ENCODE measurements around the gene SMS.
A peak's percentile ranks its signal among the peaks of the same experiment; 100 is the strongest.

Gene SMS

GRCh38 chrX:21940356-21940829 is at the start of gene SMS:
Gene SMS (plus strand): TSS chrX:21940709. CDS start chrX:21940825, 116 bp downstream.
- Mint-ChIP-seq H3K9me3 (no peaks in the 10 kb centered on the region), H3K4me3 (peak within 1 kb of the TSS; percentile 89), H3K27me3 (no peaks in the 10 kb centered on the region), H3K4me1 (peaks cover 28% of the 10 kb centered on the region), H3K27ac (peak within 1 kb of the TSS; percentile 93), H3K36me3 (ENCODE audit: low read depth) (peaks cover 24% of the 10 kb centered on the region)
- peak; percentile 77 for ATAC-seq
- DNase-seq = peak; percentile 74

- ATAC-seq = no peak
- H3K27ac Mint-ChIP-seq = no peak overlapping the region
- H3K27me3 Mint-ChIP-seq = no peaks in the 10 kb centered on the region
These were observed 35.2 kb upstream of the SMS start for GRCh38 chrX:21905313-21905712.

GRCh38 chrX:21905953-21906352 is 34.6 kb upstream of the SMS start:
- Mint-ChIP-seq H3K27ac (no peak overlapping the region), H3K4me1 (no peaks in the 10 kb centered on the region), H3K36me3 (ENCODE audit: low read depth) (peaks cover 4% of the 10 kb centered on the region), H3K27me3 (no peaks in the 10 kb centered on the region), H3K9me3 (no peaks in the 10 kb centered on the region), H3K4me3 (no peak overlapping the region)
- DNase-seq (no peak), ATAC-seq (no peak)

More at GRCh38 chrX:21905313-21905712, 35.2 kb upstream of the SMS start:
- Mint-ChIP-seq H3K9me3 (no peaks in the 10 kb centered on the region), H3K36me3 (ENCODE audit: low read depth) (peaks cover 4% of the 10 kb centered on the region), H3K4me3 (no peak overlapping the region), H3K4me1 (no peaks in the 10 kb centered on the region)
- DNase-seq = no peak

- Mint-ChIP-seq H3K36me3 (ENCODE audit: low read depth) (peaks cover 4% of the 10 kb centered on the region), H3K27ac (no peak overlapping the region), H3K4me3 (no peak overlapping the region), H3K9me3 (no peaks in the 10 kb centered on the region), H3K27me3 (no peaks in the 10 kb centered on the region), H3K4me1 (no peaks in the 10 kb centered on the region)
- DNase-seq (no peak), ATAC-seq (no peak)
These were observed 33.2 kb upstream of the SMS start for GRCh38 chrX:21907260-21907659.

- Mint-ChIP-seq H3K4me1 (no peaks in the 10 kb centered on the region), H3K27ac (no peak overlapping the region), H3K9me3 (no peaks in the 10 kb centered on the region), H3K27me3 (no peaks in the 10 kb centered on the region), H3K36me3 (ENCODE audit: low read depth) (no peaks in the 10 kb centered on the region), H3K4me3 (no peak overlapping the region)
- DNase-seq (no peak), ATAC-seq (no peak)
These were observed 29.0 kb upstream of the SMS start for GRCh38 chrX:21911481-21911880.

GRCh38 chrX:21912220-21912619 is 28.3 kb upstream of the SMS start:
- H3K4me3 Mint-ChIP-seq = no peak overlapping the region
- no peak for DNase-seq
- ATAC-seq = no peak
- no peaks in the 10 kb centered on the region for H3K27me3 Mint-ChIP-seq
- no peaks in the 10 kb centered on the region for H3K4me1 Mint-ChIP-seq
- H3K27ac Mint-ChIP-seq = no peak overlapping the region
- H3K36me3 Mint-ChIP-seq (ENCODE audit: low read depth) = no peaks in the 10 kb centered on the region
- no peaks in the 10 kb centered on the region for H3K9me3 Mint-ChIP-seq

- DNase-seq (no peak), ATAC-seq (no peak)
- Mint-ChIP-seq H3K27me3 (no peaks in the 10 kb centered on the region), H3K27ac (no peak overlapping the region), H3K4me1 (no peaks in the 10 kb centered on the region), H3K36me3 (ENCODE audit: low read depth) (no peaks in the 10 kb centered on the region), H3K4me3 (no peak overlapping the region), H3K9me3 (no peaks in the 10 kb centered on the region)
These were observed 27.5 kb upstream of the SMS start for GRCh38 chrX:21912989-21913388.

- no peaks in the 10 kb centered on the region for H3K27me3 Mint-ChIP-seq
- no peak for ATAC-seq
- H3K9me3 Mint-ChIP-seq = peaks cover 9% of the 10 kb centered on the region
- H3K4me1 Mint-ChIP-seq = peaks cover 34% of the 10 kb centered on the region
- H3K36me3 Mint-ChIP-seq (ENCODE audit: low read depth) = no peaks in the 10 kb centered on the region
- DNase-seq = no peak
- H3K27ac Mint-ChIP-seq = no peak overlapping the region
- no peak overlapping the region for H3K4me3 Mint-ChIP-seq
These were observed 14.4 kb upstream of the SMS start for GRCh38 chrX:21926116-21926515.

- H3K4me1 Mint-ChIP-seq = peaks cover 37% of the 10 kb centered on the region
- peaks cover 9% of the 10 kb centered on the region for H3K9me3 Mint-ChIP-seq
- no peaks in the 10 kb centered on the region for H3K36me3 Mint-ChIP-seq (ENCODE audit: low read depth)
- no peaks in the 10 kb centered on the region for H3K27me3 Mint-ChIP-seq
- no peak overlapping the region for H3K4me3 Mint-ChIP-seq
- H3K27ac Mint-ChIP-seq = peak overlapping the region; percentile 56
- ATAC-seq (peak; percentile 89), DNase-seq (no peak)
These were observed 13.8 kb upstream of the SMS start for GRCh38 chrX:21926527-21927278.

- no peaks in the 10 kb centered on the region for H3K36me3 Mint-ChIP-seq (ENCODE audit: low read depth)
- peak overlapping the region; percentile 83 for H3K27ac Mint-ChIP-seq
- H3K9me3 Mint-ChIP-seq = peaks cover 9% of the 10 kb centered on the region
- ATAC-seq (no peak), DNase-seq (no peak)
- H3K27me3 Mint-ChIP-seq = no peaks in the 10 kb centered on the region
- no peak overlapping the region for H3K4me3 Mint-ChIP-seq
- H3K4me1 Mint-ChIP-seq = peaks cover 45% of the 10 kb centered on the region
These were observed 11.3 kb upstream of the SMS start for GRCh38 chrX:21929209-21929608.

- no peak for DNase-seq
- ATAC-seq = no peak
- Mint-ChIP-seq H3K36me3 (ENCODE audit: low read depth) (no peaks in the 10 kb centered on the region), H3K4me1 (peaks cover 45% of the 10 kb centered on the region), H3K9me3 (peaks cover 9% of the 10 kb centered on the region), H3K27ac (no peak overlapping the region), H3K4me3 (no peak overlapping the region), H3K27me3 (no peaks in the 10 kb centered on the region)
These were observed 9.5 kb upstream of the SMS start for GRCh38 chrX:21930986-21931385.

GRCh38 chrX:21932292-21933002 is 8.1 kb upstream of the SMS start:
- H3K27ac Mint-ChIP-seq = peak overlapping the region; percentile 27
- ATAC-seq = peak; percentile 77

GRCh38 chrX:21933077-21933476 is 7.4 kb upstream of the SMS start:
- Mint-ChIP-seq H3K27me3 (no peaks in the 10 kb centered on the region), H3K4me1 (peaks cover 34% of the 10 kb centered on the region), H3K9me3 (peaks cover 9% of the 10 kb centered on the region), H3K4me3 (no peak overlapping the region), H3K36me3 (ENCODE audit: low read depth) (no peaks in the 10 kb centered on the region), H3K27ac (no peak overlapping the region)
- DNase-seq (no peak), ATAC-seq (no peak)

More at GRCh38 chrX:21932292-21933002, 8.1 kb upstream of the SMS start:
- Mint-ChIP-seq H3K9me3 (peaks cover 9% of the 10 kb centered on the region), H3K27me3 (no peaks in the 10 kb centered on the region), H3K4me3 (no peak overlapping the region), H3K4me1 (peaks cover 35% of the 10 kb centered on the region), H3K36me3 (ENCODE audit: low read depth) (no peaks in the 10 kb centered on the region)
- no peak for DNase-seq

GRCh38 chrX:21934414-21934813 is 6.1 kb upstream of the SMS start:
- no peak for DNase-seq
- Mint-ChIP-seq H3K4me3 (no peak overlapping the region), H3K27ac (no peak overlapping the region), H3K27me3 (no peaks in the 10 kb centered on the region), H3K9me3 (peaks cover 2% of the 10 kb centered on the region), H3K36me3 (ENCODE audit: low read depth) (no peaks in the 10 kb centered on the region), H3K4me1 (peaks cover 26% of the 10 kb centered on the region)
- ATAC-seq = no peak

GRCh38 chrX:21939906-21940305 is 603 bp upstream of the SMS start:
- peaks cover 24% of the 10 kb centered on the region for H3K36me3 Mint-ChIP-seq (ENCODE audit: low read depth)
- no peaks in the 10 kb centered on the region for H3K9me3 Mint-ChIP-seq
- peak overlapping the region; percentile 52 for H3K4me3 Mint-ChIP-seq
- H3K4me1 Mint-ChIP-seq = peaks cover 25% of the 10 kb centered on the region
- ATAC-seq (no peak), DNase-seq (no peak)
- H3K27me3 Mint-ChIP-seq = no peaks in the 10 kb centered on the region
- peak overlapping the region; percentile 47 for H3K27ac Mint-ChIP-seq
